ENCODE results near the gene MIEF1. TPM values are rescaled to one million over a fixed set of nuclear protein-coding genes. Genes with fewer than 3 reads are reported as not detected.

Gene MIEF1
- total RNA-seq, 2 experiments from 2014 or later = 48.2 to 51.1 TPM

- Mint-ChIP-seq H3K36me3 (ENCODE audit: low read depth) (no peaks in the 10 kb centered on the region), H3K27ac (no peak overlapping the region), H3K27me3 (peaks cover 18% of the 10 kb centered on the region), H3K9me3 (no peaks in the 10 kb centered on the region), H3K4me3 (no peak overlapping the region), H3K4me1 (ENCODE audit: low read depth) (peaks cover 14% of the 10 kb centered on the region)
- ChIA-PET POLR2A (no interaction called here), CTCF (interaction anchor here (0.7 to 2.3 kb wide), 3 partner anchors 11 to 288 kb away, joined by 3 to 5 read pairs (median 3); no protein-coding TSS in a partner anchor)
- no peak for DNase-seq
- no peak for ATAC-seq
- intact Hi-C loops (cut with micrococcal nuclease) = no loop called here
- no peak for TF ChIP-seq CTCF (IDR thresholded peaks at IDR 0.05)
Measured at GRCh38 chr22:39459681-39460080, 42.4 kb upstream of the MIEF1 start.

GRCh38 chr22:39462443-39463221, 39.5 kb upstream of the MIEF1 start:
- DNase-seq (no peak), ATAC-seq (no peak)
- ChIA-PET CTCF (no interaction called here), POLR2A (no interaction called here)
- Mint-ChIP-seq H3K27ac (no peak overlapping the region), H3K36me3 (ENCODE audit: low read depth) (no peaks in the 10 kb centered on the region), H3K9me3 (no peaks in the 10 kb centered on the region), H3K4me1 (ENCODE audit: low read depth) (peaks cover 4% of the 10 kb centered on the region), H3K27me3 (peaks cover 11% of the 10 kb centered on the region), H3K4me3 (no peak overlapping the region)
- intact Hi-C loops (cut with micrococcal nuclease) = no loop called here
- TF ChIP-seq CTCF (IDR thresholded peaks at IDR 0.05) = no peak

GRCh38 chr22:39463277-39463676, 38.8 kb upstream of the MIEF1 start:
- no peak for TF ChIP-seq CTCF (IDR thresholded peaks at IDR 0.05)
- no peak overlapping the region for H3K4me3 Mint-ChIP-seq
- peaks cover under 1% of the 10 kb centered on the region for H3K4me1 Mint-ChIP-seq (ENCODE audit: low read depth)
- H3K36me3 Mint-ChIP-seq (ENCODE audit: low read depth) = no peaks in the 10 kb centered on the region
- ChIA-PET POLR2A (no interaction called here), CTCF (no interaction called here)
- H3K27me3 Mint-ChIP-seq = peaks cover 8% of the 10 kb centered on the region
- intact Hi-C loops (cut with micrococcal nuclease) = no loop called here
- ATAC-seq (no peak), DNase-seq (no peak)
- no peaks in the 10 kb centered on the region for H3K9me3 Mint-ChIP-seq
- H3K27ac Mint-ChIP-seq = no peak overlapping the region

GRCh38 chr22:39463931-39464390, 38.1 kb upstream of the MIEF1 start:
- Mint-ChIP-seq H3K27ac (no peak overlapping the region), H3K9me3 (no peaks in the 10 kb centered on the region), H3K27me3 (peaks cover 3% of the 10 kb centered on the region), H3K4me3 (no peak overlapping the region), H3K4me1 (ENCODE audit: low read depth) (no peaks in the 10 kb centered on the region), H3K36me3 (ENCODE audit: low read depth) (no peaks in the 10 kb centered on the region)
- no peak for TF ChIP-seq CTCF (IDR thresholded peaks at IDR 0.05)
- CTCF ChIA-PET = interaction anchor here (1.0 to 1.2 kb wide), 2 partner anchors 30 to 32 kb away, joined by 3 to 4 read pairs; no protein-coding TSS in a partner anchor
- ATAC-seq = no peak
- POLR2A ChIA-PET = interaction anchor here (0.6 to 1.1 kb wide), 3 partner anchors 15 to 110 kb away, joined by 3 to 4 read pairs (median 4); no protein-coding TSS in a partner anchor
- intact Hi-C loops (cut with micrococcal nuclease) = no loop called here
- DNase-seq = no peak

GRCh38 chr22:39466228-39467006, 35.7 kb upstream of the MIEF1 start:
- H3K4me1 Mint-ChIP-seq (ENCODE audit: low read depth) = peaks cover 4% of the 10 kb centered on the region

More at GRCh38 chr22:39466228-39467006, 35.7 kb upstream of the MIEF1 start:
- POLR2A ChIA-PET = no interaction called here
- no peaks in the 10 kb centered on the region for H3K36me3 Mint-ChIP-seq (ENCODE audit: low read depth)
- DNase-seq = no peak
- H3K27me3 Mint-ChIP-seq = no peaks in the 10 kb centered on the region
- H3K27ac Mint-ChIP-seq = no peak overlapping the region
- no peak for TF ChIP-seq CTCF (IDR thresholded peaks at IDR 0.05)
- H3K9me3 Mint-ChIP-seq = no peaks in the 10 kb centered on the region
- intact Hi-C loops (cut with micrococcal nuclease) = no loop called here
- ATAC-seq = no peak
- no peak overlapping the region for H3K4me3 Mint-ChIP-seq
- CTCF ChIA-PET = no interaction called here

Data from activated CD8-positive, alpha-beta T cell treated with anti-CD3 and anti-CD28 coated beads for 36 hours (primary cell).